ENCODE measurements around the gene IVD.

GRCh38 chr15:40456738-40457137, 51.1 kb downstream of the IVD start:
- TF ChIP-seq CTCF (conservative IDR thresholded peaks at IDR 0.05; ENCODE audit: low read length) = no peak
- TF ChIP-seq EZH2phosphoT487 (IDR thresholded peaks at IDR 0.05; ENCODE audit: borderline replicate concordance) = no peak
